PC-9 (cell line): ENCODE data around the gene MCF2L. TPM values are rescaled to one million over a fixed set of nuclear protein-coding genes. Genes with fewer than 3 reads are reported as not detected.

Experiments
- BruUV-seq: library from RNA; stranded (reverse); fragments of 400-500 nt; replicated peaks from 2 replicates; lab custom pipeline; 2021; lab: Mats Ljungman, UMichigan
- CTCF ChIA-PET: fragments of 300-600 bp; sonication (Branson Sonifier 250); formaldehyde crosslinking; loops from one replicate; lab custom pipeline; 2022; ENCODE audit warnings: antibody characterized with exemption; lab: Charles Lee
- POLR2A ChIA-PET: fragments of 300-600 bp; sonication (Branson Sonifier 250); formaldehyde crosslinking; loops from one replicate; lab custom pipeline; 2022; ENCODE audit warnings: antibody characterized with exemption; ENCODE audit not compliant: unreplicated experiment; lab: Charles Lee
- DNase-seq, 2 experiments: peaks; one replicate each; pipeline versions ENCODE4 v3.0.0 to v3.0.0-alpha.2; 2015 to 2022; ENCODE audit warnings: mixed read lengths in 1 of 2
- H2AFZ ChIP-seq: fragments of 200-600 bp; sonication (generic); 2 replicates; pipeline ENCODE4 v1.8.1; 2017; ENCODE audit warnings: antibody characterized with exemption
- H3F3A ChIP-seq: fragments of 200-600 bp; sonication (generic); 2 replicates; pipeline ENCODE4 v1.8.1; 2017; ENCODE audit warnings: antibody characterized with exemption, mild to moderate bottlenecking, low read depth; ENCODE audit not compliant: insufficient read depth
- H3K27ac ChIP-seq: fragments of 200-600 bp; sonication (generic); 2 replicates; pipeline ENCODE4 v1.6.1; 2016; ENCODE audit warnings: mixed run types
- H3K27me3 ChIP-seq: fragments of 200-600 bp; sonication (generic); 2 replicates; pipeline ENCODE4 v1.6.1; 2016; ENCODE audit warnings: low read depth, mixed run types; ENCODE audit not compliant: insufficient read depth
- H3K36me3 ChIP-seq: fragments of 200-600 bp; sonication (generic); 2 replicates; pipeline ENCODE4 v1.6.1; 2016; ENCODE audit warnings: low read depth, mixed run types
- H3K4me1 ChIP-seq: fragments of 200-600 bp; sonication (generic); replicated peaks from 2 replicates; pipeline ENCODE4 v1.6.1; 2016; ENCODE audit warnings: mixed run types; ENCODE audit not compliant: insufficient read depth
- H3K4me2 ChIP-seq: fragments of 200-600 bp; sonication (generic); 2 replicates; pipeline ENCODE4 v1.6.1; 2017; ENCODE audit warnings: mixed run types
- H3K4me3 ChIP-seq: fragments of 200-600 bp; sonication (generic); 2 replicates; pipeline ENCODE4 v1.6.1; 2016; ENCODE audit warnings: mixed run types
- H3K79me2 ChIP-seq: fragments of 200-600 bp; sonication (generic); 2 replicates; pipeline ENCODE4 v1.6.1; 2017; ENCODE audit warnings: low read depth, mixed run types
- H3K9me2 ChIP-seq: fragments of 200-600 bp; sonication (generic); 2 replicates; pipeline ENCODE4 v1.8.1; 2017; ENCODE audit warnings: mild to moderate bottlenecking; ENCODE audit not compliant: insufficient read depth
- H3K9me3 ChIP-seq: fragments of 200-600 bp; sonication (generic); 2 replicates; pipeline ENCODE4 v1.8.1; 2016; ENCODE audit warnings: low read depth; ENCODE audit not compliant: insufficient read depth
- H4K20me1 ChIP-seq: fragments of 200-600 bp; sonication (generic); 2 replicates; pipeline ENCODE4 v1.8.1; 2017; ENCODE audit not compliant: insufficient read depth
- CTCF ChIP-seq: fragments of 200-600 bp; sonication (generic); conservative IDR thresholded peaks from 2 replicates; pipeline ENCODE4 v1.6.1; 2017; ENCODE audit warnings: mixed run types, antibody characterized with exemption, mild to moderate bottlenecking, moderate library complexity
- EZH2 ChIP-seq: fragments of 200-600 bp; sonication (generic); IDR thresholded peaks from 2 replicates; pipeline ENCODE4 v1.8.0; 2017; ENCODE audit warnings: antibody characterized with exemption, low read depth
- intact Hi-C: fragments of 100-400 bp; cut with micrococcal nuclease; formaldehyde crosslinking; loops from one replicate; pipeline ENCODE4 v1.10.0; 2022; ENCODE audit not compliant: unreplicated experiment
- total RNA-seq: library from RNA; stranded (reverse); gene quantifications from 2 replicates; pipeline ENCODE4 v1.2.3, GENCODE V29; 2021

The MCF2L gene
- total RNA-seq, 1 experiment from 2014 or later, result 28.2 TPM

GRCh38 chr13:112931028-112931934, 37.7 kb upstream of the MCF2L start:
- CTCF ChIA-PET, result interaction anchor here (1.0 kb wide), 1 partner anchor 1457 kb away, joined by 3 read pairs; no protein-coding TSS in a partner anchor
- DNase-seq, result peak; percentile 56 to 57
- H3F3A ChIP-seq, result no peaks in the 10 kb centered on the region
- POLR2A ChIA-PET, result no interaction called here
- H3K4me3 ChIP-seq, result no peak overlapping the region
- no peak overlapping the region for H3K27ac ChIP-seq
- H2AFZ ChIP-seq, result no peak overlapping the region
- no peaks in the 10 kb centered on the region for H3K36me3 ChIP-seq
- no peak overlapping the region for H3K4me2 ChIP-seq
- peaks cover 52% of the 10 kb centered on the region for H3K27me3 ChIP-seq
- no peaks in the 10 kb centered on the region for H3K9me3 ChIP-seq
- 0 out of 2 replicates have a peak, but pooled peaks cover 3% of the 10 kb centered on the region for H3K4me1 ChIP-seq
- intact Hi-C loops, result loop anchor here (1.0 kb wide), 1 partner anchor 35 kb away; no protein-coding TSS in a partner anchor
- no TSS peak for BruUV-seq
- no peaks in the 10 kb centered on the region for H3K9me2 ChIP-seq
- TF ChIP-seq EZH2 (no peak), CTCF (peak; percentile 76)
- no peaks in the 10 kb centered on the region for H4K20me1 ChIP-seq
- H3K79me2 ChIP-seq, result no peaks in the 10 kb centered on the region

- POLR2A ChIA-PET, result no interaction called here
- Histone ChIP-seq H3F3A (no peaks in the 10 kb centered on the region), H2AFZ (no peak overlapping the region), H3K4me1 (0 out of 2 replicates have a peak, but pooled peaks cover 3% of the 10 kb centered on the region), H3K4me3 (no peak overlapping the region), H3K27me3 (peaks cover 44% of the 10 kb centered on the region), H3K9me2 (no peaks in the 10 kb centered on the region), H3K36me3 (no peaks in the 10 kb centered on the region), H3K79me2 (no peaks in the 10 kb centered on the region), H3K27ac (no peak overlapping the region), H3K9me3 (no peaks in the 10 kb centered on the region), H3K4me2 (no peak overlapping the region), H4K20me1 (no peaks in the 10 kb centered on the region)
- CTCF ChIA-PET, result no interaction called here
- no TSS peak for BruUV-seq
- intact Hi-C loops, result no loop called here
- DNase-seq, result no peak
- TF ChIP-seq CTCF (no peak), EZH2 (no peak)
Measured at GRCh38 chr13:112932971-112933370, 36.0 kb upstream of the MCF2L start.

DNA sequence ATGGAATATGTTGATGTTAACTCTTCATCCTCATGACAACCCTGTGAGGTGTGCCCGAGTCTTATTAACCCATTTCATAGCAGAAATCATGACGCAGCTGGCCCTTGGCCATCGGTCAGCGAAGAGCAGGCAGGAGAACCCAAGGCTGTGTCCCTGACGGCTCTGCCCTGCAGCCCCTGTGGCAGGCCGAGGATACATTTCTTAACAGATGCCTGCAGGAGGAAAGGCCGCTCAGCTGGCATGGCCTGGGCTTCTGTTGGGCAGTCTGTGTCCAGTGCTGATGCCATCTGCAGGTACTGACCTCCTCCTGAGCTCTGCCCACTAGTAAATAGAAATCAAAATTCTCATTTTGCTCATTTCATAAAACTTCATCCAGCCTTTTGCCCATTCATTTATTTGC, 35.4 kb upstream of the MCF2L start:
- H3K4me1 ChIP-seq, result 0 out of 2 replicates have a peak, but pooled peaks cover 3% of the 10 kb centered on the region
- no peaks in the 10 kb centered on the region for H3F3A ChIP-seq
- H3K36me3 ChIP-seq, result no peaks in the 10 kb centered on the region
- peaks cover 37% of the 10 kb centered on the region for H3K27me3 ChIP-seq
- H3K79me2 ChIP-seq, result no peaks in the 10 kb centered on the region
- H3K4me3 ChIP-seq, result no peak overlapping the region
- no peak overlapping the region for H2AFZ ChIP-seq
- ChIA-PET POLR2A (no interaction called here), CTCF (no interaction called here)
- H3K9me3 ChIP-seq, result no peaks in the 10 kb centered on the region
- intact Hi-C loops, result no loop called here
- H4K20me1 ChIP-seq, result no peaks in the 10 kb centered on the region
- no peak for TF ChIP-seq CTCF
- TF ChIP-seq EZH2, result no peak
- no TSS peak for BruUV-seq
- DNase-seq, result no peak
- H3K27ac ChIP-seq, result no peak overlapping the region
- H3K9me2 ChIP-seq, result no peaks in the 10 kb centered on the region
- no peak overlapping the region for H3K4me2 ChIP-seq
